Frontal cortex (tissue), 4 donors: ENCODE measurements around the gene TUBG1. TPM values are rescaled to one million over a fixed set of nuclear protein-coding genes. Genes with fewer than 3 reads are reported as not detected.

ENCODE experiments used
- DNase-seq, 2 donors: peaks; one replicate each; pipeline ENCODE4 v3.0.0; 2012; ENCODE audit warnings: low spot score in 2 of 2
- FAIRE-seq: peaks from 2 replicates; lab custom pipeline; 2012; peaks lifted over from hg19 to GRCh38; lab: Jason Lieb, UNC
- total RNA-seq: library from RNA; depleted of rRNA; stranded (reverse); fragments of >200 nt; gene quantifications from one replicate; pipeline ENCODE4 v1.2.3, GENCODE V29; 2014
- donor health status: control.
- donor health status: control.
- donor health status: control.

TUBG1 gene
- 11.4 TPM for total RNA-seq

DNA sequence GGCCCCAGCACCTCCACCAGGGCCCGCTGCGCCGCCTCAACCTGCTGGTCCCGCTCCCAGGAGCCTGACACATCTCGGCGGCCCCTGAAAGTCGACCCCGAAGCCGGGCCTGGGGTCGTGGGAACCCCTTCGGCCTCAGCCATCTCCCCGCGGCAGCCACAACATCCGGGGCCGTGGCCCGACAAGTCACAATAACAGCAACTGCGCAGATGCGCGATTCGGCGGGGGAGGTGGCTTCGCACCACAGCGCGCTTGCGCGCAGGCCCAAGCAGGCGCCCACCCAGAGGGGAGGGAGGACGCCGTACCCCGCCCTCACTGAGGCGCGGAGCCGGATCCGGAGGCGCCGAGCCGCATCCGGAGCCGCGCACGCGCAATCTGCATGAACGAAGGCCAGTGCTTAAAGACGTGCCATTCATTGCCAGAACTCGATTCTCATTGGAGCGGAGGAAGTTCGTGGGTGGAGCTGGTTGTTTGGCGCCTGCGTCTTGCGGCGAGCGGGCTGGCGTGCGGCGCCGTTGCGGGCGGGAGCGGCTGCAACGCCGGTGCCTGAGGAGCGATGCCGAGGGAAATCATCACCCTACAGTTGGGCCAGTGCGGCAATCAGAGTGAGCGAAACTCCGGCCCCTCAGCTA, at the start of gene TUBG1, which contains the start of gene RETREG3:
Gene TUBG1 (plus strand): TSS at position 502 of the 632 bp plus-strand sequence. CDS start 55 bp downstream, at position 557.
Gene RETREG3 (minus strand): TSS at position 193 of the 632 bp plus-strand sequence. CDS start 50 bp downstream, at position 143.
- FAIRE-seq: peak; percentile 57
- DNase-seq: peak; percentile 98 to 99

GRCh38 chr17:42560246-42560645, 49.2 kb upstream of the TUBG1 start:
- DNase-seq: no peak
- FAIRE-seq: no peak

- FAIRE-seq (no peak), DNase-seq (peak; percentile 94 to 99)
These were observed 47.5 kb upstream of the TUBG1 start, which contains the start of gene COASY for GRCh38 chr17:42561897-42562387. Gene COASY, plus strand, starts transcription at chr17:42562148. Its CDS starts 475 bp downstream, at chr17:42562623.

DNA sequence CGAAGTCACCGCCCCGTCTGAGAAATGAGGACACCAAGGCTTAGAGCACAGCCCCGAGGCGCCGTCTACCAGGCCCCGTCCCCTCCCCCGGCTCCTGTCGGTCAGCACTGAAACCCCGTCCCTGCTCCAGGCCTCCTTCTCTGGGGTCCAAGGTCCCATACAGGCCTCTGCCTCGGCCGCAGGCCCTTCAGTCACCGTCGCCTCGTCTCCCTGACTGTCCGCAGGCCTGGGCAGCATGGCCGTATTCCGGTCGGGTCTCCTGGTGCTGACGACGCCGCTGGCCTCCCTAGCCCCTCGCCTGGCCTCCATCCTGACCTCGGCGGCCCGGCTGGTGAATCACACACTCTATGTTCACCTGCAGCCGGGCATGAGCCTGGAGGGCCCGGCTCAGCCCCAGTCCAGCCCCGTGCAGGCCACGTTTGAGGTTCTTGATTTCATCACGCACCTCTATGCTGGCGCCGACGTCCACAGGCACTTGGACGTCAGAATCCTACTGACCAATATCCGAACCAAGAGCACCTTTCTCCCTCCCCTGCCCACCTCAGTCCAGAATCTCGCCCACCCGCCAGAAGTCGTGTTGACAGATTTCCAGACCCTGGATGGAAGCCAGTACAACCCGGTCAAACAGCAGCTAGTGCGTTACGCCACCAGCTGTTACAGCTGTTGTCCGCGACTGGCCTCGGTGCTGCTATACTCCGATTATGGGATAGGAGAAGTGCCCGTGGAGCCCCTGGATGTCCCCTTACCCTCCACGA, 46.9 kb upstream of the TUBG1 start:
- FAIRE-seq: no peak
- DNase-seq: peak in 1 of 2 donors; percentile 52

DNA sequence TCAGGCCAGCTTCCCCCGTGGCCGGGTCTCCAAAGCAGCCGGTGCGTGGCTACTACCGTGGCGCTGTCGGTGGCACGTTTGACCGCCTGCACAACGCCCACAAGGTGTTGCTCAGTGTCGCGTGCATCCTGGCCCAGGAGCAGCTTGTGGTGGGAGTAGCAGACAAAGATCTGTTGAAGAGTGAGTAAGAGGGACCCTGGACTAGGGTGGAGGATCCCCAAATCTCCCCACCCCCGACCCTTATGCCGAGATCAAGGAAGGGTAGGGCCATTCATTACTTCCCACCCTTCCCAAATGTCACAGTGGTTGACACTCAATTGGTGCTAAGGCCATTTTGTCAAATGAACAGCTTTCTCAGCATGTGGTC, 46.4 kb upstream of the TUBG1 start:
- no peak for DNase-seq
- FAIRE-seq: no peak

- no peak for FAIRE-seq
These were observed 45.9 kb upstream of the TUBG1 start for GRCh38 chr17:42563543-42563942.

GRCh38 chr17:42563950-42564349, 45.5 kb upstream of the TUBG1 start:
- FAIRE-seq (no peak), DNase-seq (no peak)

More at GRCh38 chr17:42563543-42563942, 45.9 kb upstream of the TUBG1 start:
- DNase-seq: no peak

DNA sequence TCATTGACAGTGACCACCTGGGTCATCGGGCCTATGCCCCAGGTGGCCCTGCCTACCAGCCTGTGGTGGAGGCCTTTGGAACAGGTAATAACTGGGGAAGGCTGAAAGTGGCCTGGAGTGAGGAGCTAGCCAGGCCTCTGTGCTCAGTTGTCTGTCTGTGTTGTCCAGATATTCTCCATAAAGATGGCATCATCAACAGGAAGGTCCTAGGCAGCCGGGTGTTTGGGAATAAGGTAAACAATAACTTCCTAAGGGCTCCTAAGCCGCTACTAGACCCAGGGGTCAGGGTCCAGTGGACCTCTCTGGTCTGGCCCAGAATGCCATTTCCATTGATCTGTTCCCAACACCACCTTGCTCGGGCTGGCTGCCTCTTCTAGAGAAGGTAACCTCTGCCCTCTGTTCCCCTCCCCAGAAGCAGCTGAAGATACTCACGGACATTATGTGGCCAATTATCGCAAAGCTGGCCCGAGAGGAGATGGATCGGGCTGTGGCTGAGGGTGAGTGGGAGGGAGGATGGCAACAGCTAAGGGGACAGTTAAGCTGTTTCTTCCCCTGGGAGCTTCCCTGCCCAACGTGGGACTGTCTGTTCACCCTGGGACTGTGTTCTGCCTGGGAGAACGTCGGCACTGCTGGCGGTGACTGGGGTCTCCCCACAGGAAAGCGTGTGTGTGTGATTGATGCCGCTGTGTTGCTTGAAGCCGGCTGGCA, 44.5 kb upstream of the TUBG1 start:
- FAIRE-seq: no peak
- DNase-seq: no peak

DNA sequence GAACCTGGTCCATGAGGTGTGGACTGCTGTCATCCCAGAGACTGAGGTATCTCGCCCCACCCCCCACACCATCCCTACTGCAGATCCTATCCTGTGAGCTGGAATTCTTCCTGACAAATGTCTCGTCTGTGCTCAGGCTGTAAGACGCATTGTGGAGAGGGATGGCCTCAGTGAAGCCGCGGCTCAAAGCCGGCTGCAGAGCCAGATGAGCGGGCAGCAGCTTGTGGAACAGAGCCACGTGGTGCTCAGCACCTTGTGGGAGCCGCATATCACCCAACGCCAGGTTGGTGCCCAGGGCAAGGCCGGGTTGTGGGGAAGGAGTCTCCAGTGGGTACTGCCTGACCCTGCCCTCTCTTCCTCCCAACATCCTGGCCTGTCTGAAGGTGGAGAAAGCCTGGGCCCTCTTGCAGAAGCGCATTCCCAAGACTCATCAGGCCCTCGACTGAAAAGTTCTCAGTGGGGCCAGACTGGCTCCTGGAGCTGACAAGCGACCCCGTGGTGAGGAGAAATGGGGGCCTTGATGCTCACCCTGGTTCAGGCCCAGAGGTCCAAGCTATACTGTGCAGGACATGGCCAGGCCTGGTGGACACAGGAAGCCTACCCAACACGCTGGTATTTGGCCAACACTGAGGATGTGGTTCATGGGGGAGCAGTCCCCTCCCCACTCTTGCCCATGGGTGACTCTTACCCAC, 43.8 kb upstream of the TUBG1 start:
- FAIRE-seq (no peak), DNase-seq (no peak)

DNA sequence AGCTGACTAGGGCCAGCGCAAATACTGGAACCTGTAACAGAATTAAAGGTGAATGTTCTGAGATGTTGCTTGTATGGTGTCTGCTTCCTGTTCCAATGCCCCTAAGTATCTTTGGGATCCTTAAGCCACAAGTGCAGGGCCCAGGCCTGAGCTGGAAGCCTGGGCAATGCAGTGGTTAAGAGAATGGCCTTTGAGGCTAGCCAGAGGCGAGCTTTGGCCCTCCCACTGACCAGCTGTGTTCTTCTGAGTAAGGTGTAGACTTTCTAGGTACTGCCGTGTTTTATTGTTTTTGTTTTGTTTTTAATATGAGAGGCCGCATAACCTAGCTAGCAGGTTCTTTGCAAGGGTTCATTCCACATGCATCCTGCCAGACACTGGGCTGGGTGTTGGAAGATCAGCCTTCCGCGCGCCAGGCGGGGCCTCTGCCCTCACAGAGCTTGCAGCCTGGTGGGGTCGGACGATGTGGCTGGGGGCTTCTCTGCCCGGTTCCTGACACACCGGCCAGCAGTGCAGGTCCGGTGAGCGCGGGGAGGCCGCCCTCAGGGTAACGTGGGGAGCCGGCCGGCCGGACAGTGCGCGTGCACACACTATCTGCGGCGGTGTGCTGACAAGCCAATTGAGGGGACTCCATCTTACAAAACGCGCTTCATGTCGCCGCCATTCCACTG, 43.1 kb upstream of the TUBG1 start:
- no peak for FAIRE-seq

GRCh38 chr17:42566883-42567573, 42.5 kb upstream of the TUBG1 start, which contains the start of gene MLX:
Gene MLX, plus strand, starts transcription at chr17:42567100. Its CDS starts 25 bp downstream, at chr17:42567125.
- no peak for FAIRE-seq
- peak; percentile 98 to 99 for DNase-seq

More for the DNA sequence above, 43.1 kb upstream of the TUBG1 start:
- DNase-seq: no peak

- FAIRE-seq: no peak
- no peak for DNase-seq
These were observed 41.0 kb upstream of the TUBG1 start for GRCh38 chr17:42568341-42569111.

DNA sequence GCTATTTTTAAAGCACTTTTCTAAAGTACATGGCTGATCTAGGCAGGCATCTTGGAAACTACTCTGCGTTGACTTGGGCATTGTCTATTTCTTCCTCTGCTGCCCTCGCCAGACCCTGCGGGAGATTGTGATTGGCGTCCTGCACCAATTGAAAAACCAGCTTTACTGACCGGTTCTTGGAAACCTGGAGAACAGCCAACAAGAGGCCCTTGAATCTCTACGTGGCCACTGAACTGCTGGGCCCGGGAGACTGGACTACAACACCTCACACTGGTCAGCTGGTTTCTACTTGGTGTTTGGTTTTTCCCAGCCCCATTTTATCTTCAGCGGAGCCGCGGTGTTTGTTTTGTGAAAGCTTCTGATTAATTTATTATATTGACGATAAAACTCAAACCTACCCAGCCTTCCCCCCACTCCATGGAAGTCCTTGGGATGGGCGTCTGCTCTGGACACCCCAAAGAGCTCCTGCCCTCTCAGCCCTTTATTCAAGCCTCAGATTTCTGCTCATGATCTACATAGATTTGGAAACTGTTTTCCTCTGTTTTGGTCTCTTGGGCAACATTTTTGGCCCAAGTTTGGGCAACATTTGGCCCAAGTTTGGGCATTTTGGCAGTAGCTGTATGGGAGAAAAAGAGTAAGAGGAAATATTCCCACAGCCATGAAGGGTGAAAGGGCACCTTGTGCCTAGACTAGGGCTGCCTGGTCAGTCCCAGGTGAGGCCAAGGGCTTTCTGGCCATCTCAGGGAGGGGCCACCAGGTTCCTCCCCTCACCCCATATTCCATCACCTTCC, 37.9 kb upstream of the TUBG1 start:
- DNase-seq (no peak), FAIRE-seq (no peak)

DNA sequence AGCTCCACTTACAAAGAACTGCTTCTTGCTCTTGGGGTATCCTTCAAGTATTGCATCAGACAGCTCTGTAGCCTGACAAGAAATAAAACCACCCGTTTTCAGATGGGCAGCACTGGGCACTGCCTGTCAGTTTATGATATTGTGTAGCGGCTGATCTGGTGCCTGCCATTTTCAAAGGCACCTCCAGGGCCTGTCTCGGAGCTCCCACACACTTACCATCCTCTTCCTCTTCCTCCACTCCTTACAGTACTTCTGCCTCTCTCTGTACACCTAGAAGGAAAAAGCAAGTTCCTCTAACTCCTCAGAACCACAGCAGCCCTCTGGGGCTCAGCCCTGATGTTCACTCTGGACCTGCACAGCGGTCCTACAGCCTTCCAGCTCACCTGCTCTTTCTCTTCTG, 36.4 kb upstream of the TUBG1 start:
- no peak for DNase-seq
- FAIRE-seq: no peak

DNA sequence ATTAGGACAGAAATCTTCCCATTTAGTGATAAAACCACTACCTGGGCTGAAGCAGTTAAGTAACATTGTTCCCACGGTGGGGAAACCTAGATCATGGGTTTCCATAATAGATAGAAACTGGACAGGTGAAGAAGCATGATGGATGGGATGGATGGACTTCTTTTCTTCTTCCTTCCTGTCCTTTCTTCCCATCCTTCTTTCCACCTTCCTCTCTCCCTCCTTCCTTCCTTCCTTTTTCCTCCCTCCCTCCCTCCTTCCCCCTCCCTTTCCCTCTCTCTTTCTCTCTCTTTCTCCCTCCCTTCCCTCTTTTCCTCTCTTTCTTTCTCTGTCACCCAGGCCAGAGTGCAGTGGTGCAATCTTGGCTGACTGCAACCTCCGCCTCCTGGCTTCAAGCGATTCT, 35.0 kb upstream of the TUBG1 start:
- DNase-seq (no peak), FAIRE-seq (no peak)

DNA sequence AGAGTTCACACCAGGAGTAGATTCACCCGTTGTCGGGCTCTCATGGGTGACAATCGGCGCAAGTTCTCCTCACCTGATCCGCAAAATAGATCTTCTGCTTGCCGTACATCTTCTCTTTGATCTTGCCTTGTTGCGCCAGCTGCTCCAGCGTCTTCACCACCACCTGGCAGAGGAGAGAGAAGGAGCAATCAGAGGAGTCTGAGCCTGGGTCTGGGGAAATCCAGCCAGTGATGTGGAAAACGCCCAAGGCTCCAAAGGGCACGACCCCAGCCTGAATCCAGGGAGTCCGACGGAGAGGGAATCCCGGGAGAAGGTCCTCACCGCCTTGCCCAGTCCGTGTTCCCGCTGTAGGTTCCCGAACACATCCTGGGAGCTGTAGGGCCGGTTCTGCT, 32.3 kb upstream of the TUBG1 start:
- DNase-seq (no peak), FAIRE-seq (no peak)
